OCI-LY1 (cell line): ENCODE data around the gene TMEM181.

Experiments
- CTCF ChIP-seq: fragments of 200-600 bp; sonication (generic), shearing (Covaris generic); IDR thresholded peaks from 2 replicates; pipeline ENCODE4 v1.5.1; 2017; ENCODE audit warnings: mild to moderate bottlenecking, antibody characterized with exemption, low read length, moderate library complexity, mixed read lengths
- EZH2 ChIP-seq: fragments of 200-600 bp; sonication (generic), shearing (Covaris generic); IDR thresholded peaks from 2 replicates; pipeline ENCODE4 v1.8.0; 2017; ENCODE audit warnings: borderline replicate concordance, mixed run types, mild to moderate bottlenecking, antibody characterized with exemption, low read length, moderate library complexity, mixed read lengths

- TF ChIP-seq CTCF, result no peak
- TF ChIP-seq EZH2, result no peak
Measured at GRCh38 chr6:158628542-158628941, 68.7 kb downstream of the TMEM181 start.
